GM23338 (cell line): Measurements from ENCODE around the gene TAF10.

Source experiments
- CREB1 ChIP-seq: fragments of 250-450 bp; sonication (Bioruptor Pico); IDR thresholded peaks from 2 replicates; pipeline ENCODE4 v1.5.0; 2020; ENCODE audit warnings: low read depth, mild to moderate bottlenecking, moderate library complexity
- EZH2 ChIP-seq: fragments of 200-600 bp; sonication (generic); IDR thresholded peaks from one replicate; pipeline ENCODE4 v1.8.0; 2017; ENCODE audit warnings: antibody characterized with exemption, mild to moderate bottlenecking, low read depth; ENCODE audit not compliant: unreplicated experiment
- EZH2phosphoT487 ChIP-seq: fragments of 200-600 bp; sonication (generic); IDR thresholded peaks from one replicate; pipeline ENCODE4 v1.8.1; 2018; ENCODE audit warnings: antibody characterized with exemption; ENCODE audit not compliant: unreplicated experiment
- JUNB ChIP-seq: IDR thresholded peaks from one replicate; pipeline ENCODE4 v1.6.1; 2016; ENCODE audit warnings: antibody characterized with exemption; ENCODE audit not compliant: unreplicated experiment
- NANOG ChIP-seq: IDR thresholded peaks from 2 replicates; pipeline ENCODE4 v1.6.1; 2016; ENCODE audit warnings: antibody characterized with exemption, borderline replicate concordance
- POLR2AphosphoS5 ChIP-seq: IDR thresholded peaks from 2 replicates; pipeline ENCODE4 v1.6.1; 2016; ENCODE audit warnings: antibody characterized with exemption, low read depth
- STAT1 ChIP-seq: IDR thresholded peaks from one replicate; pipeline ENCODE4 v1.6.1; 2016; ENCODE audit warnings: antibody characterized with exemption; ENCODE audit not compliant: unreplicated experiment
- ZNF114 ChIP-seq: fragments of 250-450 bp; sonication (Bioruptor Pico); IDR thresholded peaks from 2 replicates; pipeline ENCODE4 v1.5.0; 2020; ENCODE audit warnings: mild to moderate bottlenecking, moderate library complexity
- ZNF331 ChIP-seq: fragments of 250-450 bp; sonication (Bioruptor Pico); IDR thresholded peaks from 2 replicates; pipeline ENCODE4 v1.5.0; 2020; ENCODE audit warnings: low read depth, mild to moderate bottlenecking, moderate library complexity
- TF ChIP-seq, protein P1 (sequence below), 2 experiments: fragments of 200-600 bp in 1 of 2; sonication (generic) in 1 of 2; conservative IDR thresholded peaks; 2 replicates each; pipeline versions ENCODE4 v1.5.1 to v1.6.1; 2016 to 2017; ENCODE audit warnings: antibody characterized with exemption in 2 of 2, low read depth in 2 of 2, mild to moderate bottlenecking in 2 of 2, moderate library complexity in 1 of 2
- TF ChIP-seq, protein P2 (sequence below): IDR thresholded peaks from one replicate; pipeline ENCODE4 v1.6.1; 2018; ENCODE audit warnings: antibody characterized with exemption; ENCODE audit not compliant: unreplicated experiment
- TF ChIP-seq, protein P3 (sequence below): IDR thresholded peaks from 2 replicates; pipeline ENCODE4 v1.6.1; 2016; ENCODE audit warnings: antibody characterized with exemption

DNA sequence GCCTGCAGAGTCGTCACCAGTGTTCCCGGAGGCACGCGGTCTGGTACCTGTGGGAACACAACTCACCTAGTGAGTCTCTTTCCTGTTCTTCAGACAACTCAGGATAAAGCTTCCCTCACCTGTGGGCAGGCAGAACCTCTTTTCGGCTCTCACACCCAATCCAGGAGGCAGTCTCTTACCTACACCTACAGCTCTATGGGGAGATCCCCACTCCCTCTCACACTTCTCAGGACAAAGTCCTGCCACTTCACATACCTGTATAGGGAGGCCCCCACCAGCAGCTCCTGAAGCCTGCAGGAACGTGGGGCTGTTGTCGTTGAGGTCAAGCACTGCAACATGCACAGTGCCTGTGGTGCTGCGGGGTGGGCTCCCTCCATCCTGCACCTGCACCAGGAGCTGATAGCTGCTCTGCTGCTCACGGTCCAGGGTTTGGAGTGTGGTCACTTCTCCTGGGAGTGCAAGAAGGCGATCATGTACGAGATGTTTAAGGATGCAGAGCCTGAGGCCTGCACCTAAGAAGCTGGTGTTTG, 19.4 kb upstream of the TAF10 start:
- TF ChIP-seq EZH2 (no peak), CREB1 (no peak), EZH2phosphoT487 (no peak), ZNF331 (no peak), POLR2AphosphoS5 (no peak), STAT1 (no peak), ZNF114 (CRISPR knock-in tag) (no peak), JUNB (no peak), NANOG (no peak)
- TF ChIP-seq, protein P1, sequence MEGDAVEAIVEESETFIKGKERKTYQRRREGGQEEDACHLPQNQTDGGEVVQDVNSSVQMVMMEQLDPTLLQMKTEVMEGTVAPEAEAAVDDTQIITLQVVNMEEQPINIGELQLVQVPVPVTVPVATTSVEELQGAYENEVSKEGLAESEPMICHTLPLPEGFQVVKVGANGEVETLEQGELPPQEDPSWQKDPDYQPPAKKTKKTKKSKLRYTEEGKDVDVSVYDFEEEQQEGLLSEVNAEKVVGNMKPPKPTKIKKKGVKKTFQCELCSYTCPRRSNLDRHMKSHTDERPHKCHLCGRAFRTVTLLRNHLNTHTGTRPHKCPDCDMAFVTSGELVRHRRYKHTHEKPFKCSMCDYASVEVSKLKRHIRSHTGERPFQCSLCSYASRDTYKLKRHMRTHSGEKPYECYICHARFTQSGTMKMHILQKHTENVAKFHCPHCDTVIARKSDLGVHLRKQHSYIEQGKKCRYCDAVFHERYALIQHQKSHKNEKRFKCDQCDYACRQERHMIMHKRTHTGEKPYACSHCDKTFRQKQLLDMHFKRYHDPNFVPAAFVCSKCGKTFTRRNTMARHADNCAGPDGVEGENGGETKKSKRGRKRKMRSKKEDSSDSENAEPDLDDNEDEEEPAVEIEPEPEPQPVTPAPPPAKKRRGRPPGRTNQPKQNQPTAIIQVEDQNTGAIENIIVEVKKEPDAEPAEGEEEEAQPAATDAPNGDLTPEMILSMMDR (conservative IDR thresholded peaks at IDR 0.05; ENCODE audit: low read depth in 2 of 2), result no peak
- TF ChIP-seq, protein P2, sequence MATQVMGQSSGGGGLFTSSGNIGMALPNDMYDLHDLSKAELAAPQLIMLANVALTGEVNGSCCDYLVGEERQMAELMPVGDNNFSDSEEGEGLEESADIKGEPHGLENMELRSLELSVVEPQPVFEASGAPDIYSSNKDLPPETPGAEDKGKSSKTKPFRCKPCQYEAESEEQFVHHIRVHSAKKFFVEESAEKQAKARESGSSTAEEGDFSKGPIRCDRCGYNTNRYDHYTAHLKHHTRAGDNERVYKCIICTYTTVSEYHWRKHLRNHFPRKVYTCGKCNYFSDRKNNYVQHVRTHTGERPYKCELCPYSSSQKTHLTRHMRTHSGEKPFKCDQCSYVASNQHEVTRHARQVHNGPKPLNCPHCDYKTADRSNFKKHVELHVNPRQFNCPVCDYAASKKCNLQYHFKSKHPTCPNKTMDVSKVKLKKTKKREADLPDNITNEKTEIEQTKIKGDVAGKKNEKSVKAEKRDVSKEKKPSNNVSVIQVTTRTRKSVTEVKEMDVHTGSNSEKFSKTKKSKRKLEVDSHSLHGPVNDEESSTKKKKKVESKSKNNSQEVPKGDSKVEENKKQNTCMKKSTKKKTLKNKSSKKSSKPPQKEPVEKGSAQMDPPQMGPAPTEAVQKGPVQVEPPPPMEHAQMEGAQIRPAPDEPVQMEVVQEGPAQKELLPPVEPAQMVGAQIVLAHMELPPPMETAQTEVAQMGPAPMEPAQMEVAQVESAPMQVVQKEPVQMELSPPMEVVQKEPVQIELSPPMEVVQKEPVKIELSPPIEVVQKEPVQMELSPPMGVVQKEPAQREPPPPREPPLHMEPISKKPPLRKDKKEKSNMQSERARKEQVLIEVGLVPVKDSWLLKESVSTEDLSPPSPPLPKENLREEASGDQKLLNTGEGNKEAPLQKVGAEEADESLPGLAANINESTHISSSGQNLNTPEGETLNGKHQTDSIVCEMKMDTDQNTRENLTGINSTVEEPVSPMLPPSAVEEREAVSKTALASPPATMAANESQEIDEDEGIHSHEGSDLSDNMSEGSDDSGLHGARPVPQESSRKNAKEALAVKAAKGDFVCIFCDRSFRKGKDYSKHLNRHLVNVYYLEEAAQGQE, result no peak
- TF ChIP-seq, protein P3, sequence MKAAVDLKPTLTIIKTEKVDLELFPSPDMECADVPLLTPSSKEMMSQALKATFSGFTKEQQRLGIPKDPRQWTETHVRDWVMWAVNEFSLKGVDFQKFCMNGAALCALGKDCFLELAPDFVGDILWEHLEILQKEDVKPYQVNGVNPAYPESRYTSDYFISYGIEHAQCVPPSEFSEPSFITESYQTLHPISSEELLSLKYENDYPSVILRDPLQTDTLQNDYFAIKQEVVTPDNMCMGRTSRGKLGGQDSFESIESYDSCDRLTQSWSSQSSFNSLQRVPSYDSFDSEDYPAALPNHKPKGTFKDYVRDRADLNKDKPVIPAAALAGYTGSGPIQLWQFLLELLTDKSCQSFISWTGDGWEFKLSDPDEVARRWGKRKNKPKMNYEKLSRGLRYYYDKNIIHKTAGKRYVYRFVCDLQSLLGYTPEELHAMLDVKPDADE, result no peak
